ENCODE results near the gene PCIF1. TPM values are rescaled to one million over a fixed set of nuclear protein-coding genes. Genes with fewer than 3 reads are reported as not detected.
"Not testable (repeated sequence)": the region's sequence is repeated elsewhere in the genome, so short reads cannot be mapped to it uniquely, and the experiment has no call there.

The PCIF1 gene
- total RNA-seq, 2 experiments from 2014 or later = 27.8 to 29.5 TPM

GRCh38 chr20:45927071-45927878 lies 7.2 kb upstream of the PCIF1 start:
- Mint-ChIP-seq H3K27me3 (no peaks in the 10 kb centered on the region), H3K36me3 (ENCODE audit: low read depth) (no peaks in the 10 kb centered on the region), H3K9me3 (no peaks in the 10 kb centered on the region), H3K27ac (no peak overlapping the region), H3K4me1 (ENCODE audit: low read depth) (no peaks in the 10 kb centered on the region), H3K4me3 (no peak overlapping the region)
- intact Hi-C loops (cut with micrococcal nuclease) = no loop called here
- DNase-seq (no peak), ATAC-seq (no peak)
- POLR2A ChIA-PET = interaction anchor here (0.8 kb wide), 1 partner anchor 19 kb away, joined by 3 read pairs; no protein-coding TSS in a partner anchor
- CTCF ChIA-PET = interaction anchor here (1.3 kb wide), 3 partner anchors 42 to 128 kb away, joined by 4 to 6 read pairs (median 4); no protein-coding TSS in a partner anchor
- TF ChIP-seq CTCF (IDR thresholded peaks at IDR 0.05) = no peak

- CTCF ChIA-PET; H3K4me1 Mint-ChIP-seq (ENCODE audit: low read depth); ATAC-seq; H3K36me3 Mint-ChIP-seq (ENCODE audit: low read depth); H3K9me3 Mint-ChIP-seq; H3K27ac Mint-ChIP-seq; DNase-seq; H3K27me3 Mint-ChIP-seq; H3K4me3 Mint-ChIP-seq: not testable (repeated sequence)
- POLR2A ChIA-PET = interaction anchor here (1.3 kb wide), 1 partner anchor 39 kb away, joined by 3 read pairs; no protein-coding TSS in a partner anchor
- intact Hi-C loops (cut with micrococcal nuclease) = loop anchor here (10.0 kb wide), 1 partner anchor 107 kb away; the partner anchor contains the start of gene TNNC2
Measured at GRCh38 chr20:45931680-45932079, 2.8 kb upstream of the PCIF1 start.

GRCh38 chr20:45933266-45934045 lies 1.0 kb upstream of the PCIF1 start:
- Mint-ChIP-seq H3K9me3 (no peaks in the 10 kb centered on the region), H3K27me3 (no peaks in the 10 kb centered on the region), H3K4me1 (ENCODE audit: low read depth) (peaks cover 21% of the 10 kb centered on the region), H3K36me3 (ENCODE audit: low read depth) (peaks cover 10% of the 10 kb centered on the region), H3K4me3 (peak overlapping the region; percentile 95), H3K27ac (peak overlapping the region; percentile 96)
- CTCF ChIA-PET = interaction anchor here (0.7 to 9.3 kb wide), 13 partner anchors 11 to 134 kb away, joined by 3 to 74 read pairs (median 4); partner anchors contain the start of genes NEURL2 and ZSWIM1
- intact Hi-C loops (cut with micrococcal nuclease) = loop anchor here (2.0 to 10.0 kb wide), 2 partner anchors 49 to 109 kb away; partner anchors contain the start of gene TNNC2
- DNase-seq (peak; percentile 76), ATAC-seq (peak; percentile 19)
- POLR2A ChIA-PET = interaction anchor here (0.9 to 8.9 kb wide), 14 partner anchors 9 to 95 kb away, joined by 3 to 119 read pairs (median 13); partner anchors contain the start of genes CTSA, NEURL2, PLTP and ZNF335
- TF ChIP-seq CTCF (IDR thresholded peaks at IDR 0.05) = peak; percentile 25

GRCh38 chr20:45934046-45934585 lies 367 bp upstream of the PCIF1 start:
- Mint-ChIP-seq H3K4me3 (peak overlapping the region; percentile 95), H3K4me1 (ENCODE audit: low read depth) (peaks cover 25% of the 10 kb centered on the region), H3K36me3 (ENCODE audit: low read depth) (peaks cover 13% of the 10 kb centered on the region), H3K27ac (peak overlapping the region; percentile 96), H3K27me3 (no peaks in the 10 kb centered on the region), H3K9me3 (no peaks in the 10 kb centered on the region)
- ChIA-PET POLR2A (interaction anchor here (0.9 to 8.9 kb wide), 19 partner anchors 8 to 473 kb away, joined by 3 to 119 read pairs (median 8); partner anchors contain the start of genes CTSA, ELMO2, NEURL2 and PLTP), CTCF (interaction anchor here (0.7 to 9.3 kb wide), 14 partner anchors 10 to 135 kb away, joined by 3 to 74 read pairs (median 4); partner anchors contain the start of genes NEURL2 and ZSWIM1)
- peak; percentile 70 for DNase-seq
- intact Hi-C loops (cut with micrococcal nuclease) = loop anchor here (2.0 to 10.0 kb wide), 2 partner anchors 49 to 109 kb away; partner anchors contain the start of gene TNNC2
- no peak for TF ChIP-seq CTCF (IDR thresholded peaks at IDR 0.05)
- ATAC-seq = peak; percentile 12

Data from activated CD8-positive, alpha-beta T cell treated with anti-CD3 and anti-CD28 coated beads for 36 hours (primary cell).